GM12875 (cell line): Measurements from ENCODE around the gene LCE1E.

Source experiments
- H3K4me3 ChIP-seq: one replicate; pipeline ENCODE4 v1.5.1; 2011; ENCODE audit warnings: low read depth, low read length, control low read depth
- CTCF ChIP-seq: IDR thresholded peaks from 2 replicates; pipeline ENCODE4 v1.5.1; 2011; ENCODE audit warnings: low read depth, mild to moderate bottlenecking, control low read depth, inconsistent platforms, low read length, moderate library complexity, borderline replicate concordance; ENCODE audit not compliant: insufficient read depth

Gene LCE1E

GRCh38 chr1:152786077-152786476 lies at the start of gene LCE1E:
Gene LCE1E (plus strand): TSS chr1:152786257. CDS start chr1:152787300, 1,043 bp downstream.
- TF ChIP-seq CTCF, result no peak
- no peak within 1 kb of the TSS for H3K4me3 ChIP-seq

- no peak for TF ChIP-seq CTCF
- no peak overlapping the region for H3K4me3 ChIP-seq
These were observed 48.1 kb upstream of the LCE1E start for GRCh38 chr1:152737997-152738396.

GRCh38 chr1:152739841-152740240 lies 46.2 kb upstream of the LCE1E start:
- TF ChIP-seq CTCF, result no peak
- H3K4me3 ChIP-seq, result no peak overlapping the region

GRCh38 chr1:152741656-152742055 lies 44.4 kb upstream of the LCE1E start:
- TF ChIP-seq CTCF, result no peak
- H3K4me3 ChIP-seq, result no peak overlapping the region

- TF ChIP-seq CTCF, result no peak
- H3K4me3 ChIP-seq, result no peak overlapping the region
These were observed 42.5 kb upstream of the LCE1E start for GRCh38 chr1:152743371-152744145.

- no peak overlapping the region for H3K4me3 ChIP-seq
- TF ChIP-seq CTCF, result no peak
These were observed 40.8 kb upstream of the LCE1E start for GRCh38 chr1:152745289-152745704.

GRCh38 chr1:152745765-152746444 lies 40.2 kb upstream of the LCE1E start:
- no peak for TF ChIP-seq CTCF
- no peak overlapping the region for H3K4me3 ChIP-seq
